ENCODE data around the gene ZFPM1. TPM values are rescaled to one million over a fixed set of nuclear protein-coding genes. Genes with fewer than 3 reads are reported as not detected.

ZFPM1 gene
- polyA plus RNA-seq, 3 donors, result 2.1 to 5.7 (median 4.6) TPM

GRCh38 chr16:88471115-88471514 lies 18.0 kb downstream of the ZFPM1 start:
- no peak for DNase-seq (ENCODE audit: extremely low read depth in 1 of 11, low read depth in 9 of 11, low spot score in 4 of 11)

GRCh38 chr16:88471575-88471974 lies 18.5 kb downstream of the ZFPM1 start:
- DNase-seq (ENCODE audit: extremely low read depth in 1 of 11, low read depth in 9 of 11, low spot score in 4 of 11), result no peak

- DNase-seq (ENCODE audit: extremely low read depth in 1 of 11, low read depth in 9 of 11, low spot score in 4 of 11), result no peak
These were observed 19.0 kb downstream of the ZFPM1 start for GRCh38 chr16:88472069-88472468.

GRCh38 chr16:88472637-88473205 lies 19.6 kb downstream of the ZFPM1 start:
- DNase-seq (ENCODE audit: extremely low read depth in 1 of 11, low read depth in 9 of 11, low spot score in 4 of 11), result no peak

GRCh38 chr16:88473666-88474534 lies 20.8 kb downstream of the ZFPM1 start:
- no peak for DNase-seq (ENCODE audit: extremely low read depth in 1 of 11, low read depth in 9 of 11, low spot score in 4 of 11)

- no peak for DNase-seq (ENCODE audit: extremely low read depth in 1 of 11, low read depth in 9 of 11, low spot score in 4 of 11)
These were observed 22.0 kb downstream of the ZFPM1 start for GRCh38 chr16:88475037-88475436.

GRCh38 chr16:88476203-88476602 lies 23.1 kb downstream of the ZFPM1 start:
- no peak for DNase-seq (ENCODE audit: extremely low read depth in 1 of 11, low read depth in 9 of 11, low spot score in 4 of 11)

GRCh38 chr16:88476817-88477397 lies 23.8 kb downstream of the ZFPM1 start:
- DNase-seq (ENCODE audit: extremely low read depth in 1 of 11, low read depth in 9 of 11, low spot score in 4 of 11), result no peak

GRCh38 chr16:88477631-88478519 lies 24.8 kb downstream of the ZFPM1 start:
- no peak for DNase-seq (ENCODE audit: extremely low read depth in 1 of 11, low read depth in 9 of 11, low spot score in 4 of 11)

- DNase-seq (ENCODE audit: extremely low read depth in 1 of 11, low read depth in 9 of 11, low spot score in 4 of 11), result no peak
These were observed 26.1 kb downstream of the ZFPM1 start for GRCh38 chr16:88478889-88479792.

GRCh38 chr16:88479793-88480760 lies 27.0 kb downstream of the ZFPM1 start:
- DNase-seq (ENCODE audit: extremely low read depth in 1 of 11, low read depth in 9 of 11, low spot score in 4 of 11), result no peak

- no peak for DNase-seq (ENCODE audit: extremely low read depth in 1 of 11, low read depth in 9 of 11, low spot score in 4 of 11)
These were observed 27.7 kb downstream of the ZFPM1 start for GRCh38 chr16:88480829-88481228.

- no peak for DNase-seq (ENCODE audit: extremely low read depth in 1 of 11, low read depth in 9 of 11, low spot score in 4 of 11)
These were observed 28.8 kb downstream of the ZFPM1 start for GRCh38 chr16:88481851-88482250.

- no peak for DNase-seq (ENCODE audit: extremely low read depth in 1 of 11, low read depth in 9 of 11, low spot score in 4 of 11)
These were observed 29.7 kb downstream of the ZFPM1 start for GRCh38 chr16:88482630-88483391.

- DNase-seq (ENCODE audit: extremely low read depth in 1 of 11, low read depth in 9 of 11, low spot score in 4 of 11), result no peak
These were observed 30.2 kb downstream of the ZFPM1 start for GRCh38 chr16:88483392-88483641.

GRCh38 chr16:88484505-88485365 lies 31.7 kb downstream of the ZFPM1 start:
- DNase-seq (ENCODE audit: extremely low read depth in 1 of 11, low read depth in 9 of 11, low spot score in 4 of 11), result no peak

Data from renal cortex interstitium (tissue), 11 donors.